Fibroblast of the aortic adventitia (primary cell): ENCODE measurements around the gene FBXW9. TPM values are rescaled to one million over a fixed set of nuclear protein-coding genes. Genes with fewer than 3 reads are reported as not detected.

Source experiments
- DNase-seq: peaks from one replicate; pipeline ENCODE4 v3.0.0-alpha.2; 2010; ENCODE audit warnings: low read depth
- H3K4me3 ChIP-seq: 2 replicates; pipeline ENCODE4 v1.5.1; 2011; ENCODE audit warnings: low read depth, mild to moderate bottlenecking, control low read depth, low read length, moderate library complexity
- small RNA-seq: library from RNA; depleted of rRNA; stranded (forward); fragments of <200 nt; gene quantifications from one replicate; pipeline ENCODE3, GENCODE V24; 2012
- total RNA-seq: library from RNA; depleted of rRNA; stranded (reverse); fragments of >200 nt; gene quantifications from 2 replicates; pipeline ENCODE4 v1.2.3, GENCODE V29; 2012; ENCODE audit warnings: low replicate concordance
- TF ChIP-seq, protein P1 (sequence below): IDR thresholded peaks from 2 replicates; pipeline ENCODE4 v1.5.1; 2011; ENCODE audit warnings: mild to moderate bottlenecking, low read length, control low read depth, inconsistent platforms; ENCODE audit not compliant: insufficient read depth

FBXW9 gene
- total RNA-seq, 1 donor = 8.9 TPM

DNA sequence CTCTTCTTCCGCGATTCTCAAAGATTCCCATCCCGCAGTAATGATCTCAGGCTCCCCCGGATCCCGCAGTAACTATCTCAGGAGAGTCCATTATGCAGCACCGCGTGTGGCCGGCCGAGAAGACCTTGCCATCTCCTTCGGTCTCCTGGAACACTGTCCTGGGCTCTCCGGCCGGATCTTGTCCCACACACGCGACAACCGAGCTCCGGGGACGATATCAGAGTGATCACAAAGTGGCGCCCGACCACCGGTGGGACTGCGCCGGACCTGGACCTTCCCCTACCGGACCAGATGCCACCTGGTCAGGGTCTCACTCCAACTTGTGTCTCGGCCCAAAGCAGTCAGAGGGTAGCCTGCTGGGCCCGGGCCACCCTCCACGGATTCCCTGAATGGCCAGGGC is 53.9 kb downstream of the FBXW9 start:
- no peak overlapping the region for H3K4me3 ChIP-seq
- no peak for DNase-seq
- TF ChIP-seq, protein P1, sequence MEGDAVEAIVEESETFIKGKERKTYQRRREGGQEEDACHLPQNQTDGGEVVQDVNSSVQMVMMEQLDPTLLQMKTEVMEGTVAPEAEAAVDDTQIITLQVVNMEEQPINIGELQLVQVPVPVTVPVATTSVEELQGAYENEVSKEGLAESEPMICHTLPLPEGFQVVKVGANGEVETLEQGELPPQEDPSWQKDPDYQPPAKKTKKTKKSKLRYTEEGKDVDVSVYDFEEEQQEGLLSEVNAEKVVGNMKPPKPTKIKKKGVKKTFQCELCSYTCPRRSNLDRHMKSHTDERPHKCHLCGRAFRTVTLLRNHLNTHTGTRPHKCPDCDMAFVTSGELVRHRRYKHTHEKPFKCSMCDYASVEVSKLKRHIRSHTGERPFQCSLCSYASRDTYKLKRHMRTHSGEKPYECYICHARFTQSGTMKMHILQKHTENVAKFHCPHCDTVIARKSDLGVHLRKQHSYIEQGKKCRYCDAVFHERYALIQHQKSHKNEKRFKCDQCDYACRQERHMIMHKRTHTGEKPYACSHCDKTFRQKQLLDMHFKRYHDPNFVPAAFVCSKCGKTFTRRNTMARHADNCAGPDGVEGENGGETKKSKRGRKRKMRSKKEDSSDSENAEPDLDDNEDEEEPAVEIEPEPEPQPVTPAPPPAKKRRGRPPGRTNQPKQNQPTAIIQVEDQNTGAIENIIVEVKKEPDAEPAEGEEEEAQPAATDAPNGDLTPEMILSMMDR = no peak

DNA sequence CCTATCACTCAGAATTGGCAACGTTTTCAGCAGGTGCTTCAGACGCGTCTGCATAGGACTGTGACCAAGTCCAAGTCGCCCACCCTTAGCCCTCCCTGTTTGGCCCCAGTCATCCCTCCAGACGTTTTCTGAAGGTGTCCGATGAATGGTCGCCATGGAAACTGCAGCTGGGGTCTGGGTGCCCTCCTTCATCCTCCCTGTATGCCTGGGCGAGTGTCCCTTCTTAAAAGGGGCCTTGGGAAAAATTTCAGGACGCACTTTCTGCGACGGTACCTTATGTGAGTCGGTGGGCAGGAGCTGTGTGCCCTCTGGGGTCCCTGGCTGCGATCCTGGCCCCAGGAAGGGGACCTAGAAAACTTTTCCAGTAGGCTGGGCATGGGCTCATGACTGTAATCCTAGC is 55.0 kb downstream of the FBXW9 start:
- H3K4me3 ChIP-seq = no peak overlapping the region
- no peak for DNase-seq
- TF ChIP-seq, protein P1 = no peak

DNA sequence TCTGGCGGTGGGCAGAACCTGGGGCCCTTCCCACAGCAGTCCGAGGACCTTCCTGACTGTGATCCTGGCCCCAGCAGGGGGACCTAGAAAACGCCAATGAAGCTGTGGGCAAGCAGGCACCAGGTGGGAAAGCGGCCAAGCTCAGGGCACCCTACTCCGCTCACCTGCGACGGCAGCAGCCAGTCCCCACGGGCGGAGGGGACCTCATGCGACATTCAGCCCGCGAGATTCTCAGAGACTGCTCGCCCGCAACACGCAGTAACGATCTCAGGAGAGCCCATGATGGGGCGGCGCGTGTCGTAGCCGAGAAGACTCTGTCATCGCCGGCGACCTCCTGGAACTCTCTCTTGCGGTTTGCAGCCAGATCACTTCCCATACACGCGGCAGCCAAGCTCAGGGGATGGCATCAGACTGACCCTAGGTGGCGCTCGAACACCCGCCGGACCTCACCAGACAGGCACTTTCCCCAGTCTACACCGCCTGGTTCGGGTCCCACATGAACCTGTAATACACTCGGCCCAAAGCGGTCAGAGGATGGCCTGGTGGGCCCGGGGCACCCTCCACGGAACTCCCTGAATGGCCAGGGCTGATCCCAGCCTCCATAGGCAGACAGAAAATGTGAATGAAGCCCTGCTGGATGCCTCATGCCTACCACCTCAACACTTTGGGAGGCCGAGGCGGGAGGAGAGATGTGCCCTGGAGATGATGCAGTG is 56.4 kb downstream of the FBXW9 start:
- TF ChIP-seq, protein P1 = peak; percentile 78
- peak overlapping the region; percentile 35 for H3K4me3 ChIP-seq
- DNase-seq = peak; percentile 69

Small RNA genes within 50 kb of the gene (small RNA-seq; reads per million reads assigned to genes)
- 30.3 reads per million, percentile 96 among the genes with 10 or more reads in this experiment for gene SNORD41

Other genes with a start within 250 kb of the FBXW9 start
- gene ZNF709, start 211.8 kb downstream of the FBXW9 start, total RNA-seq = 1.4 and 3.8 TPM in 2 replicates
- gene ZNF564, start 145.1 kb downstream of the FBXW9 start, total RNA-seq = 7.0 and 13.2 TPM in 2 replicates
- 7.4 and 8.7 TPM in 2 replicates for gene ZNF490, start 85.8 kb downstream of the FBXW9 start, total RNA-seq
- 15.8 and 16.1 TPM in 2 replicates for gene ZNF791, start 85.7 kb downstream of the FBXW9 start, total RNA-seq
- 16.8 and 38.2 TPM in 2 replicates for gene MAN2B1, start 29.9 kb downstream of the FBXW9 start, total RNA-seq
- 6.8 and 15.9 TPM in 2 replicates for gene WDR83, start 29.8 kb downstream of the FBXW9 start, total RNA-seq
- 38.3 and 46.2 TPM in 2 replicates for gene DHPS, start 14.8 kb downstream of the FBXW9 start, total RNA-seq
- gene GNG14, start 8.6 kb downstream of the FBXW9 start, total RNA-seq = not detected in 2 replicates
- 39.4 and 57.3 TPM in 2 replicates for gene TNPO2, start 27.3 kb upstream of the FBXW9 start, total RNA-seq
- 145 and 172 TPM in 2 replicates for gene TRIR, start 38.1 kb upstream of the FBXW9 start, total RNA-seq
- 61.2 and 84.5 TPM in 2 replicates for gene GET3, start 40.9 kb upstream of the FBXW9 start, total RNA-seq
- not detected in 2 replicates for gene BEST2, start 55.2 kb upstream of the FBXW9 start, total RNA-seq
- 15.5 and 31.2 TPM in 2 replicates for gene HOOK2, start 78.9 kb upstream of the FBXW9 start, total RNA-seq
- 87.9 and 263 TPM in 2 replicates for gene JUNB, start 94.9 kb upstream of the FBXW9 start, total RNA-seq
- gene PRDX2, start 105.2 kb upstream of the FBXW9 start, total RNA-seq = 66.7 and 163 TPM in 2 replicates
- not detected in 2 replicates for gene THSD8, start 105.4 kb upstream of the FBXW9 start, total RNA-seq
- gene RNASEH2A, start 110.0 kb upstream of the FBXW9 start, total RNA-seq = 12.8 and 37.4 TPM in 2 replicates
- gene RTBDN, start 137.9 kb upstream of the FBXW9 start, total RNA-seq = not detected in 2 replicates
- under 0.01 and 1.1 TPM in 2 replicates for gene MAST1, start 141.9 kb upstream of the FBXW9 start, total RNA-seq
- 22.7 and 23.4 TPM in 2 replicates for gene DNASE2, start 184.8 kb upstream of the FBXW9 start, total RNA-seq
- gene KLF1, start 190.6 kb upstream of the FBXW9 start, total RNA-seq = not detected in 2 replicates
- 20.5 and 24.4 TPM in 2 replicates for gene GCDH, start 194.5 kb upstream of the FBXW9 start, total RNA-seq
- 0.54 TPM in 1 of 2 replicates, not detected in the other for gene SYCE2, start 222.7 kb upstream of the FBXW9 start, total RNA-seq
- 39.1 and 44.3 TPM in 2 replicates for gene FARSA, start 237.1 kb upstream of the FBXW9 start, total RNA-seq
- gene CALR, start 242.0 kb upstream of the FBXW9 start, total RNA-seq = 1,776 and 3,314 TPM in 2 replicates
- 76.8 and 101 TPM in 2 replicates for gene RAD23A, start 249.2 kb upstream of the FBXW9 start, total RNA-seq